BLaER1 (cell line): ENCODE data around the gene PMM1.
"Not testable (repeated sequence)": the region's sequence is repeated elsewhere in the genome, so short reads cannot be mapped to it uniquely, and the experiment has no call there.

Experiments
- H3K27ac ChIP-seq: shearing (Covaris generic); formaldehyde crosslinking; 2 replicates; pipeline ENCODE4 v1.8.1; 2022
- H3K27me3 ChIP-seq: shearing (Covaris generic); formaldehyde crosslinking; 2 replicates; pipeline ENCODE4 v1.8.1; 2022
- H3K36me3 ChIP-seq: shearing (Covaris generic); formaldehyde crosslinking; 2 replicates; pipeline ENCODE4 v1.8.1; 2022
- H3K4me1 ChIP-seq: shearing (Covaris generic); formaldehyde crosslinking; 2 replicates; pipeline ENCODE4 v1.8.1; 2022
- H3K4me2 ChIP-seq: shearing (Covaris generic); formaldehyde crosslinking; 2 replicates; pipeline ENCODE4 v1.8.1; 2022
- H3K4me3 ChIP-seq: shearing (Covaris generic); formaldehyde crosslinking; 2 replicates; pipeline ENCODE4 v1.8.1; 2022
- H3K9ac ChIP-seq: shearing (Covaris generic); formaldehyde crosslinking; 2 replicates; pipeline ENCODE4 v1.8.1; 2022
- H3K9me3 ChIP-seq: shearing (Covaris generic); formaldehyde crosslinking; 2 replicates; pipeline ENCODE4 v1.8.1; 2022
- H4K20me1 ChIP-seq: shearing (Covaris generic); formaldehyde crosslinking; 2 replicates; pipeline ENCODE4 v1.8.1; 2022
- Cebpa-rat ChIP-seq: shearing (Covaris generic); IDR thresholded peaks from 2 replicates; pipeline ENCODE4 v1.8.1; 2022

PMM1 gene

DNA sequence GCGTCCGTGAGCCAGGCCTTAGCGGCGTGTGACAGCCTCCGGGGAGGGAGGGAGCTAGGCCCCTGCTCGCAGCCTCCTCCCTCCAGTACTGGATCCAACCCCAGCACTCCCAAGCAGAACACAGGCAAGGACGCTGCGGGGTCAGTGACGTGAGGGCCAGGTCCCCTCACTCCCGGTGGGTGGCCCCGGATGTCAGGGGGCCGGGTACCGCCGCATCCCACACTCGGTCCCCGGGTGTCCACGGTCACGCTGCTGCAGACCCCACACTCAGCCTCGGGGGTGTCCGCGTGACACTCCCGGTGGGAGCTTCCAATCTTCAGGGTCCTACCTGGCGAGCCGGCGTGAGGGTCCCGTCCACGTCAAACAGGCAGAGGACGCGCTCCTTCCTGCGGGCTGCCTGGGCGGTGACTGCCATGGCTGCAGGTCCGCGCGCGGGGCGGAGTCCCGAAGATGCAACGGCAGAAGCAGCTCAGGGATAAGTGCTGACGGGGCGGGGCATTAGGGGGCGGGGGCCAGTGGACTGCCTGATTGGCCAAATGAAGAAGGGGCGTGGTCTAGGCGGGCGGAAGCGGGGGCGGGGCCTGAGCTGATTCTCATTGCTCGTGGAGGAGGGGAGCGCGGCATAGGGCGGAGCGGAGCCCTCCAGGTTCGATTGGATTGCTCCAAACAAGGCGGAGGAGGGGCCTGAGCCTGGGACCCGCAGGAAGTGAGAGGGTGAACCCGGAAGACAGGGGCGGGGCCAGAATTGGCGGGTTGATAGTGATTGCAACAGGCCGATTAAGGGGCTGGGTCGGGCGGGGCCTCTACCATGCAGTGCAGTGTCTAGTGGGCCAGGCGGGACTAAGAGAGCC, at the start of gene PMM1:
Gene PMM1 (minus strand): TSS at position 450 of the 851 bp plus-strand sequence. CDS start 35 bp downstream, at position 415.
- Histone ChIP-seq H4K20me1 (no peaks in the 10 kb centered on the region; the same call in 1 of the 2 replicates), H3K9me3 (no peaks in the 10 kb centered on the region), H3K27me3 (no peaks in the 10 kb centered on the region), H3K4me2 (peak within 1 kb of the TSS; percentile 99), H3K4me1 (peaks cover 27% of the 10 kb centered on the region), H3K36me3 (peaks cover 3% of the 10 kb centered on the region; the same call in 1 of the 2 replicates), H3K27ac (peak within 1 kb of the TSS; percentile 63), H3K9ac (peak within 1 kb of the TSS; percentile 85), H3K4me3 (peak within 1 kb of the TSS; percentile 92)
- peak; percentile 76 for TF ChIP-seq Cebpa-rat

DNA sequence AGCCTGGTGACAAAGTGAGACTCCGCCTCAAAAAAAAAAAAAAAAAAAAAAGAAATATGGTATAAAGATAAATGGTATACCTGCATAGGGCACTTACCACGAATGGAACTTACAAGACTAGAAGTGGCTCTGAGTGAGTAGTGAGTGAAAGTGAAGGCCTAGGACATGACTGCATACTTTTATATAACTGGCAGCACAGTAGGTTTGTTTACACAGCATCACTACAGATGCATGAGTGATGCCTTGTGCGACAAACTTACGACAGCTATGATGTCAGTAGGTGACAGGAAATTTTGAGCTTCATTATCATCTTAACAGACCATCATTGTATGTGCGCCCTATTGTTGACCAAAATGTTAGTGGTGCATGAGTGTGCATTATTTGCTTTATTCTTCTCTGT, 49.1 kb upstream of the PMM1 start:
- H4K20me1 ChIP-seq, result peaks cover 83% of the 10 kb centered on the region

GRCh38 chr22:41638124-41638523, 48.5 kb upstream of the PMM1 start:
- Histone ChIP-seq H3K4me3 (no peak overlapping the region), H4K20me1 (peaks cover 85% of the 10 kb centered on the region), H3K27me3 (no peaks in the 10 kb centered on the region), H3K9ac (no peak overlapping the region), H3K27ac (no peak overlapping the region), H3K9me3 (no peaks in the 10 kb centered on the region), H3K4me2 (no peak overlapping the region), H3K4me1 (no peaks in the 10 kb centered on the region), H3K36me3 (peaks cover 100% of the 10 kb centered on the region)
- no peak for TF ChIP-seq Cebpa-rat

More for the DNA sequence above, 49.1 kb upstream of the PMM1 start:
- Histone ChIP-seq H3K4me2 (no peak overlapping the region), H3K27me3 (no peaks in the 10 kb centered on the region), H3K9me3 (no peaks in the 10 kb centered on the region), H3K4me1 (no peaks in the 10 kb centered on the region), H3K27ac (no peak overlapping the region), H3K36me3 (peaks cover 98% of the 10 kb centered on the region), H3K9ac (no peak overlapping the region), H3K4me3 (no peak overlapping the region)
- TF ChIP-seq Cebpa-rat, result no peak

GRCh38 chr22:41637623-41638022, 48.0 kb upstream of the PMM1 start:
- H3K9me3 ChIP-seq, H3K4me2 ChIP-seq, H3K4me3 ChIP-seq, H3K9ac ChIP-seq, H3K4me1 ChIP-seq, H3K27me3 ChIP-seq, H3K27ac ChIP-seq: not testable (repeated sequence)
- Histone ChIP-seq H4K20me1 (peaks cover 85% of the 10 kb centered on the region), H3K36me3 (peaks cover 100% of the 10 kb centered on the region)

GRCh38 chr22:41636467-41636866, 46.8 kb upstream of the PMM1 start:
- Histone ChIP-seq H3K9ac (no peak overlapping the region), H3K4me2 (no peak overlapping the region), H4K20me1 (peaks cover 82% of the 10 kb centered on the region), H3K27ac (no peak overlapping the region), H3K4me1 (no peaks in the 10 kb centered on the region), H3K4me3 (no peak overlapping the region), H3K27me3 (no peaks in the 10 kb centered on the region), H3K36me3 (peaks cover 99% of the 10 kb centered on the region), H3K9me3 (no peaks in the 10 kb centered on the region)
- no peak for TF ChIP-seq Cebpa-rat

GRCh38 chr22:41634610-41635009, 45.0 kb upstream of the PMM1 start:
- Histone ChIP-seq H3K9me3 (peaks cover 17% of the 10 kb centered on the region), H3K36me3 (peaks cover 98% of the 10 kb centered on the region), H4K20me1 (peaks cover 64% of the 10 kb centered on the region)
- not testable (repeated sequence) for H3K27ac ChIP-seq, H3K27me3 ChIP-seq, H3K9ac ChIP-seq, H3K4me3 ChIP-seq, H3K4me1 ChIP-seq, H3K4me2 ChIP-seq

- H4K20me1 ChIP-seq, result peaks cover 75% of the 10 kb centered on the region
- not testable (repeated sequence) for H3K27me3 ChIP-seq, H3K9ac ChIP-seq, H3K4me3 ChIP-seq, H3K27ac ChIP-seq, H3K4me1 ChIP-seq, H3K4me2 ChIP-seq
- peaks cover 41% of the 10 kb centered on the region for H3K9me3 ChIP-seq
- peaks cover 98% of the 10 kb centered on the region for H3K36me3 ChIP-seq
Measured at GRCh38 chr22:41631615-41632014, 42.0 kb upstream of the PMM1 start.

GRCh38 chr22:41631115-41631514, 41.5 kb upstream of the PMM1 start:
- H4K20me1 ChIP-seq, result peaks cover 75% of the 10 kb centered on the region
- not testable (repeated sequence) for H3K9ac ChIP-seq, H3K4me1 ChIP-seq, H3K4me3 ChIP-seq, H3K4me2 ChIP-seq, H3K27me3 ChIP-seq, H3K27ac ChIP-seq
- peaks cover 41% of the 10 kb centered on the region for H3K9me3 ChIP-seq
- peaks cover 98% of the 10 kb centered on the region for H3K36me3 ChIP-seq

DNA sequence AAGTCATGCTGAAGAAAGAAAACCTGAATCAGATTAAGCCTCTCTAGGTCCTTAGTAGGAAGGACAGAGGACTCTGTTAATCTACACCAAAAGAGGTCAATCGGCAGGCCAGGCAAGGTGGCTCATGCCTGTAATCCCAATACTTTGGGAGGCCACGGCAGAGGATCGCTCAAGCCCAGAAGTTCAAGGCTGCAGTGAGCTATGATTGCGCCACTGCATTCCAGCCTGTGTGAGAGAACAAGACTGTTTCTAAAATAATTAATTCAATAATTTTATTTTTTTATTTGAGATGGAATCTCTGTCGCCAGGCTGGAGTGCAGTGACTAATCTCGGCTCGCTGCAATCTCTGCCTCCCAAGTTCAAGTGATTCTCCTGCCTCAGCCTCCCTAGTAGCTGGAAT, 35.9 kb upstream of the PMM1 start:
- H3K4me2 ChIP-seq, result no peak overlapping the region
- H3K36me3 ChIP-seq, result peaks cover 87% of the 10 kb centered on the region
- TF ChIP-seq Cebpa-rat, result no peak
- H3K27ac ChIP-seq, result no peak overlapping the region
- no peaks in the 10 kb centered on the region for H3K27me3 ChIP-seq
- H3K4me1 ChIP-seq, result peaks cover 14% of the 10 kb centered on the region
- peaks cover 81% of the 10 kb centered on the region for H4K20me1 ChIP-seq
- no peak overlapping the region for H3K9ac ChIP-seq
- no peak overlapping the region for H3K4me3 ChIP-seq
- peaks cover 33% of the 10 kb centered on the region for H3K9me3 ChIP-seq

DNA sequence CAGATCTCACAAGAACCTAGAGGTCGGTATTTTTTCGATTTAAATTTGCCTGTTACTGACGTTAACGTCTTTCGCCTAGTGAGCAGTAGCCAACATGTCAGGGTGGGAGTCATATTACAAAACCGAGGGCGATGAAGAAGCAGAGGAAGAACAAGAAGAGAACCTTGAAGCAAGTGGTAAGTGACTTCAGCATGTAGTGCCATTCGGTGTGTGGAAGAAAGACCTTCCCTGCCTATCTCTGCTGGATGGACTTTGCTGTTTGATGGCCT, 32.2 kb upstream of the PMM1 start:
- Histone ChIP-seq H3K4me1 (peaks cover 34% of the 10 kb centered on the region), H3K27ac (peak overlapping the region; percentile 94), H3K27me3 (no peaks in the 10 kb centered on the region), H3K9ac (peak overlapping the region; percentile 95), H3K4me3 (peak overlapping the region; percentile 93), H3K36me3 (peaks cover 50% of the 10 kb centered on the region), H3K4me2 (peak overlapping the region; percentile 94), H4K20me1 (peaks cover 88% of the 10 kb centered on the region), H3K9me3 (no peaks in the 10 kb centered on the region)
- TF ChIP-seq Cebpa-rat, result no peak
